A673 (cell line): ENCODE results near the gene GREB1L. TPM values are rescaled to one million over a fixed set of nuclear protein-coding genes. Genes with fewer than 3 reads are reported as not detected.

ENCODE experiments used
- BruUV-seq: library from RNA; stranded (reverse); fragments of 400-500 nt; replicated peaks from 2 replicates; lab custom pipeline; 2021; lab: Mats Ljungman, UMichigan
- CTCF ChIA-PET: fragments of 300-600 bp; sonication (Branson Sonifier 250); formaldehyde crosslinking; loops from one replicate; lab custom pipeline; 2022; ENCODE audit warnings: antibody characterized with exemption; lab: Charles Lee
- POLR2A ChIA-PET: fragments of 300-600 bp; sonication (Branson Sonifier 250); formaldehyde crosslinking; loops from one replicate; lab custom pipeline; 2022; ENCODE audit warnings: antibody characterized with exemption; ENCODE audit not compliant: low non-redundant PET; lab: Charles Lee
- DNase-seq: peaks from one replicate; pipeline ENCODE4 v3.0.0-alpha.2; 2015; ENCODE audit warnings: low spot score
- H3K27ac ChIP-seq: fragments of 200-600 bp; sonication (generic); 2 replicates; pipeline ENCODE4 v1.5.1; 2016; ENCODE audit warnings: mixed run types, low read depth, mild to moderate bottlenecking, mixed read lengths, antibody characterized with exemption, low read length; ENCODE audit not compliant: poor library complexity, severe bottlenecking
- H3K27me3 ChIP-seq: fragments of 200-600 bp; sonication (generic); replicated peaks from 2 replicates; pipeline ENCODE4 v1.6.1; 2017; ENCODE audit warnings: mixed run types, low read depth, mild to moderate bottlenecking, mixed read lengths, antibody characterized with exemption, low read length; ENCODE audit not compliant: insufficient read depth, poor library complexity
- H3K36me3 ChIP-seq: fragments of 200-600 bp; sonication (generic); 2 replicates; pipeline ENCODE4 v1.6.1; 2016; ENCODE audit warnings: mixed run types, mild to moderate bottlenecking, mixed read lengths, antibody characterized with exemption, low read length; ENCODE audit not compliant: insufficient read depth, poor library complexity, severe bottlenecking
- H3K4me1 ChIP-seq: fragments of 200-600 bp; sonication (generic); 2 replicates; pipeline ENCODE4 v1.6.1; 2017; ENCODE audit warnings: mixed run types, mild to moderate bottlenecking, mixed read lengths, antibody characterized with exemption, low read length; ENCODE audit not compliant: insufficient read depth, poor library complexity, severe bottlenecking
- H3K4me3 ChIP-seq: fragments of 200-600 bp; sonication (generic); 2 replicates; pipeline ENCODE4 v1.5.1; 2016; ENCODE audit warnings: low read depth, mixed run types, mild to moderate bottlenecking, mixed read lengths, low read length; ENCODE audit not compliant: poor library complexity, severe bottlenecking
- H3K9me3 ChIP-seq: fragments of 200-600 bp; sonication (generic); 2 replicates; pipeline ENCODE4 v1.6.1; 2016; ENCODE audit warnings: mixed run types, low read depth, mild to moderate bottlenecking, mixed read lengths, antibody characterized with exemption, low read length; ENCODE audit not compliant: poor library complexity, severe bottlenecking
- EZH2 ChIP-seq: fragments of 200-600 bp; sonication (generic); IDR thresholded peaks from 2 replicates; pipeline ENCODE4 v1.6.1; 2017; ENCODE audit warnings: borderline replicate concordance, low read depth, mild to moderate bottlenecking, mixed read lengths, antibody characterized with exemption, low read length; ENCODE audit not compliant: poor library complexity, severe bottlenecking
- intact Hi-C: fragments of 100-400 bp; cut with micrococcal nuclease; formaldehyde crosslinking; loops from one replicate; pipeline ENCODE4 v1.10.0; 2022; ENCODE audit not compliant: unreplicated experiment
- total RNA-seq: library from RNA; stranded (reverse); gene quantifications from 2 replicates; pipeline ENCODE4 v1.2.3, GENCODE V29; 2021
- TF ChIP-seq, protein P1 (sequence below): fragments of 300-800, 200-600 bp; sonication (generic); conservative IDR thresholded peaks from 2 replicates; pipeline ENCODE4 v1.5.1; 2017; ENCODE audit warnings: low read depth, mild to moderate bottlenecking, antibody characterized with exemption, low read length, moderate library complexity, mixed read lengths

The GREB1L gene
- total RNA-seq, 1 experiment from 2014 or later = 0.04 TPM

GRCh38 chr18:21296045-21296444 lies 54.0 kb downstream of the GREB1L start:
- Histone ChIP-seq H3K27me3 (peaks cover 9% of the 10 kb centered on the region), H3K9me3 (no peaks in the 10 kb centered on the region), H3K36me3 (no peaks in the 10 kb centered on the region), H3K27ac (no peak overlapping the region), H3K4me3 (no peak overlapping the region), H3K4me1 (no peaks in the 10 kb centered on the region)
- CTCF ChIA-PET = no interaction called here
- TF ChIP-seq EZH2 = no peak
- TF ChIP-seq, protein P1, sequence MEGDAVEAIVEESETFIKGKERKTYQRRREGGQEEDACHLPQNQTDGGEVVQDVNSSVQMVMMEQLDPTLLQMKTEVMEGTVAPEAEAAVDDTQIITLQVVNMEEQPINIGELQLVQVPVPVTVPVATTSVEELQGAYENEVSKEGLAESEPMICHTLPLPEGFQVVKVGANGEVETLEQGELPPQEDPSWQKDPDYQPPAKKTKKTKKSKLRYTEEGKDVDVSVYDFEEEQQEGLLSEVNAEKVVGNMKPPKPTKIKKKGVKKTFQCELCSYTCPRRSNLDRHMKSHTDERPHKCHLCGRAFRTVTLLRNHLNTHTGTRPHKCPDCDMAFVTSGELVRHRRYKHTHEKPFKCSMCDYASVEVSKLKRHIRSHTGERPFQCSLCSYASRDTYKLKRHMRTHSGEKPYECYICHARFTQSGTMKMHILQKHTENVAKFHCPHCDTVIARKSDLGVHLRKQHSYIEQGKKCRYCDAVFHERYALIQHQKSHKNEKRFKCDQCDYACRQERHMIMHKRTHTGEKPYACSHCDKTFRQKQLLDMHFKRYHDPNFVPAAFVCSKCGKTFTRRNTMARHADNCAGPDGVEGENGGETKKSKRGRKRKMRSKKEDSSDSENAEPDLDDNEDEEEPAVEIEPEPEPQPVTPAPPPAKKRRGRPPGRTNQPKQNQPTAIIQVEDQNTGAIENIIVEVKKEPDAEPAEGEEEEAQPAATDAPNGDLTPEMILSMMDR = no peak
- DNase-seq = no peak
- POLR2A ChIA-PET = no interaction called here
- intact Hi-C loops = no loop called here
- no TSS peak for BruUV-seq

DNA sequence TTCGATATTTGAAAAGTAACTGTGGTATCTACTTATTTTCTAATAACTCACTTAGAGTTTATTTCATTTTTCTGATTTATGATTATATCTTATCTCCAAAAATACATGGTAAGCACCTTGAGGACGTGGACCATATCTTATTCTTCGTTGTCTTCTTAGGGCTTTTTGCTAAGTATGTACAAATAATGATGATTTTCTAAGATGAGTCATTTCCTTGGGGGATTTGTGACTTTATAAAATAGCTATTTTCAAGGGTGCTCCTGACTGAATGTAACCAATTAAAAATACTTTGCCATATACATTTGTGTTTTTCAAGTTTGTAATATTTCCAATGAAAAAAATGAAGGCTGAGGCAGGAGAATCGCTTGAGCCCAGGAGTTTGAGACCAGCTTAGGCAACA lies 56.3 kb downstream of the GREB1L start:
- H3K27me3 ChIP-seq = peaks cover 24% of the 10 kb centered on the region
- H3K36me3 ChIP-seq = no peaks in the 10 kb centered on the region
- H3K27ac ChIP-seq = no peak overlapping the region
- no peaks in the 10 kb centered on the region for H3K4me1 ChIP-seq
- no peaks in the 10 kb centered on the region for H3K9me3 ChIP-seq
- CTCF ChIA-PET = no interaction called here
- POLR2A ChIA-PET = no interaction called here
- DNase-seq = no peak
- no TSS peak for BruUV-seq
- H3K4me3 ChIP-seq = no peak overlapping the region
- TF ChIP-seq, protein P1 = no peak
- no peak for TF ChIP-seq EZH2
- intact Hi-C loops = loop anchor here (2.0 kb wide), 1 partner anchor 18 kb away; no protein-coding TSS in a partner anchor

DNA sequence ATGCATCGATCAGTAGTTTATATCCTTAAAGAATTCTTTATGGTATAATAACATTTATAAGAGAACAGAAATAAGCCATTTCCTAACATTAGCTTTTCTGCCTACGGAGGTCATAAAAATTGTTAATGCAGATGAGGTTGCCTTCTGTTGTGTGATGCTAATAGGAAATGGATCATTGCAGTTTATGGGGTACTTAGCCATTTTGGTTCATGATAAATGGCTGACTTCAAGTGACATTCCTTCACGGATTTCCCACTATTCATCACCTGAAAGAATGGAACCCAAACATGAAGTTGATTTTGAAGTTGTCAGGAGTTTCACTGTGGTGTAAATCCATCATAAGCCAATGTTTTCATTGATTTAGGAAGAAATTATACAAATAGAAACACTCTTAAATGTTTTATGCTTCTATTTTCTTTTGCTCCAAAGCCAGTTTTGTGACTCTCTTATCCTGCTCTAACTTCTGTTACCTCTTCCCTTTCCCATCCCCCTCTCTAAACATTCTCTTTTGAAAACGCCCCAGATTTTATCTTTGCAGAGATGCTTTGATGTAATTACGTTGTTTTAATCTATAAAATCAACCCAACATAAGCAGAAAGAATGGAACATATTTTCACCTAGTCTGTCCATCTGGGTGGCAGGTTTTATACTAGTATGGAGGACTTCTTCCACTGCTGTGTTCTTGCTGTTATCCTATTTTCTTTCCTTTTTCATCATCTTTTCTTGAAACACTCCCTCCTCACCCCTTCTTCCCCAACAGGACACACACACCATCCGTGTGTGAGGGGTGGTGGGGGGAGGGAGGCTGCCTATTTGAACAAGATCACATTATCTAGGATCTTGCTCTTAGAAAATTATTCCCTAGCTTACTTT lies 58.2 kb downstream of the GREB1L start:
- Histone ChIP-seq H3K27me3 (peaks cover 26% of the 10 kb centered on the region), H3K4me3 (no peak overlapping the region), H3K9me3 (no peaks in the 10 kb centered on the region), H3K36me3 (no peaks in the 10 kb centered on the region), H3K27ac (no peak overlapping the region), H3K4me1 (no peaks in the 10 kb centered on the region)
- no TSS peak for BruUV-seq
- CTCF ChIA-PET = no interaction called here
- intact Hi-C loops = no loop called here
- POLR2A ChIA-PET = no interaction called here
- peak; percentile 8 for DNase-seq
- TF ChIP-seq, protein P1 = no peak
- TF ChIP-seq EZH2 = no peak
